HG02588 (cell line): Measurements from ENCODE around the gene NKD2.

Experiments
- ATAC-seq: cut with Tn5 transposase; IDR thresholded peaks from one replicate; pipeline ENCODE4 v1.9.1; 2021; ENCODE audit warnings: mild to moderate bottlenecking, moderate library complexity; ENCODE audit not compliant: unreplicated experiment

The NKD2 gene

DNA sequence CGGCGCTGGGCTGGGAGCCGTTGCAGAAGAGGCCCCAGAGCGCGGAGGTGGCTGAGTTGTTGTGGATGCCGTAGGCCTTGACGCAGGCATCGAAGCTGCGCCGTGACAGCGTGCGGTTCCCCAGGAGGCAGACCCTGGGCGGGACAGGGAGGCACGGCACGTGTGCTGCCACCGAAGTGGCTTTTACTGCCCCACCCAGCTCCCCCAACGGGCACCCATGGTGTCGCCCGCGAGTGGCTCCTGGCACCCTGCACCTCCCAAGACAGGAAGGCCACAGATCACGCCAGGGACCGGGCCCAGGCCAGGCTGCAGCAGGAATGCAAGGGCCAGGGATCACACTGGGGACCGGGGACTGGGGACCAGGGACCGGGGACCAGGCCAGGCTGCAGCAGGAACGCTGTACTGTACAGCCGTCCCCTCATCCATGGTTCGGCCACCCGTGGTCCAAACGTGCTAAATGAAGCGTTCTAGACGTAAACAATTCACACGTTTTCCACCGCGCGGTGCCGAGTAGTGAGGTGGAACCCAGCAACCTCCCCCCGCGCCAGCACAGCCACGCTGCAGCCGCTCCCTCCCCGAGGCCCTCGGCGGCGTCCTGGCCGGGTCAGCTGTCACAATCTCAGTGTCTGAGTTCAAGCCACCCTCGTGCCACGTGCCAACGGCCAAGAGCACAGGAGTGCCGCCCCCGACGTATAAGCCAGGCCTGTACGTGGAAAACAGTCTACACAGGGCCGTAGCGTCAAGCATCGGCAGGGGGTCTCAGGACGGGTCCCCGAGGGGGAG is 75.4 kb downstream of the NKD2 start:
- no peak for ATAC-seq

DNA sequence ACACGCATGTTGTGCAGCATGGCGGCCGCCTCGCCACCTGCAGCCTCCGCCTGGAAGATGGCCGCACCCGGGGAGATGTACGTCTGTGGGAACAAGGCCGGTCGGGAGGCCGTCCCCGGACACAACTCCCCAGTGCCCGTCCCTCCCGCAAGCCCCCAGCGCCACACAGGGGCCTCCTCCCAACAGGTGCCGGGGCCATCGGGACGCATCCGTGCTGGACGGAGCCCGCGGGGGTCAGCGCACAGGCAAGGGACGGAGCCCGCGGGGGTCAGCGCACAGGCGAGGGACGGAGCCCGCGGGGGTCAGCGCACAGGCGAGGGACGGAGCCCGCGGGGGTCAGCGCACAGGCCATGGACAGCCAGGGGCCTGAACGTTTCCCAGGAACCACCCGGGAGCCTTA is 76.8 kb downstream of the NKD2 start:
- no peak for ATAC-seq

DNA sequence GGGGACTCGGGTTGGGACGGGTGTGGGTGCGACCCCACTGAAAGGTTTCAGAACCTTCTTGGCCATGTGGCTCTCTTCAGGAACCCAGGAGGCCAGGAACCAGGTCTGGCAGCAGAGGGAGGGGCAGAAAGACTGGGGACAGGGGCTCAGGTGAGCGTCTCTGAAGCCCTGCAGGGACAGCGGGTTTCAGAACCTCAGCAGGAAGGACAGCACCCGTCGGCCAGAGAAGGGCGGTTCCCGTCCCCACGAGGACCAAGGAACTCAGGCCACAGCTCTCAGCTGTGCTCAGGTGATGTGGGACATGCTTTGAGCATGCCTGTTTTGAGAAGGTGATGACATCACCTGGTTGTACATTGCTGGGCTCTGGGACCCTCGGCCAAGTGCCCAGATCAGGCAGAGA is 77.5 kb downstream of the NKD2 start:
- no peak for ATAC-seq

DNA sequence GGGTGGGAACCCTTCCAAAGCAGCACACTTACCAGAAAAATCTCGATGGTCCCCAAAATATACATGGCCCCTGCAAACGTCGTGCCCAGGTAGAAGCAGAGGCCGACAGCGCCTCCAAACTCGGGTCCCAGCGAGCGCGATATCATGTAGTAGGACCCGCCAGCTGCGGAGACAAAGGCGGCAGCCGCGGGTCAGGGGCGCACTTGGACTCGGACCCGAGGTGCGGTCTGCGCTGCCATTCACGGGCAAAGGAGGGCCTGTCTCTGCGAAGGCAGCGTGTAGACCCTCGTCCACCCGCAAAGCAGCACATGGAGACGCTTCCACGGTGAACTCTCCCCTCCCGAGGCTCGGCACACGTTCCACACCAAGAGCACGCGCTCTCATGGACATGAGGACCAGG is 78.3 kb downstream of the NKD2 start:
- ATAC-seq = no peak

DNA sequence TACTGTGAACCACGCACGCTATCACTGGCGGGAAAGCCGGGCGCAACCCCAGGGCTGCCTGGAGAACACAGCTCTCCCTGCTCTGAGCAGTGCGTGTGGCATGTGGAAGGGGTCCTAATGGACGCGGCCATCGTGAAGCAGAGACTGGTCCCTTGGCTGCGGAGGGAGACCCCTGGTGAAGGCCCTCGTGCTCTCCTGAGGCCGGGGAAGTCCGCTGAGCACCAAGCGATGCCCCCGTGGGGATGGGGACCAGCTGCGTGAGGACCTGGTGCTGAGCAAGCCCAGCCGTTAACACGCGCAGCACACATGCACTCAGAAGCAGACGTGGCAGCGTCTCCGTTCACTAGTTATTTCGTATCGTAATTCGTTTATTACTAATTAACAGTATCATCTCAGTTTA is 78.8 kb downstream of the NKD2 start:
- ATAC-seq = no peak

DNA sequence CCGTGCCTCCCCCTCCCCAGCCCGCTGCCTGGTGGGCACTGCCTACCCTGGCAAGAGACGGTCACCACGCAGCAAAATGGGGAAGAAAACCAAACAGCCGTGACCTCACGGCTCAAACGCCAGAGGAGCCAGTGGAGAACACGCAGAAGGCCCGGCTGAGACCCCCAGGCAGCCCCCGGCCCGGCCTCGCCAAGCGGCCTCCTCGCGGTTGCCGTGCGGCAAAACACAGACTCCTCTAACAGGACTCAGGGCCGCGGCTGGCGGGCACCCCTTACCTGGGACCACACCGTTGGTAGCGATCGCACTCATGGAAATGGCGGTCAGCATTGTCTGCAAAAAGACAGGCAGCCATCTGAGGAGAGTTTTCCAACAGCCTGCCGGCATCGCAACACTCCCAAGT is 79.4 kb downstream of the NKD2 start:
- no peak for ATAC-seq
